Measurements from ENCODE around the gene MAPK6.

The MAPK6 gene

GRCh38 chr15:52101542-52102323 is 82.7 kb downstream of the MAPK6 start:
- Histone ChIP-seq H3K36me3 (no peaks in the 10 kb centered on the region), H3K4me3 (ENCODE audit: low read depth, low read length) (no peak overlapping the region), H3K27me3 (ENCODE audit: insufficient read depth, low read depth, severe bottlenecking) (no peaks in the 10 kb centered on the region), H3K27ac (no peak overlapping the region), H3K9me3 (ENCODE audit: severe bottlenecking) (no peaks in the 10 kb centered on the region)
- DNase-seq: no peak
- no peak for TF ChIP-seq CTCF (IDR thresholded peaks at IDR 0.05; ENCODE audit: low read depth, low read length)

DNA sequence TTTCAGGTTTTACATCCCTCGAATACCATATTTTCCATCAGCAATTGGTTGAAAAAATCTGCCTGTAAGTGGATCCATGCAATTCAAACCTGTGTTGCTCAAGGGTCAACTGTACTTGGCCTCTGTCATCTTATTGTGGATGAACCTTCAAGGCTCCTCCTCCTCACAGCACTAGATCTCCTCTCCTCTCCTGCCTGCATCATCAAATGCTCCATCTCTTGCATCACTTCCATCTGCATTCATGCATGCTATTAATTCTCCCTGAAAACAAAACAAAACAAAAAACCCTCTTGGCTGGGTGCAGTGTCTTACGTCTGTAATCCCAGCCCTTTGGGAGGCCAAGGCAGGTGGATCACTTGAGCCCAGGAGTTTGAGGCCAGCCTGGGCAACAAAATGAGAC is 83.4 kb downstream of the MAPK6 start:
- no peaks in the 10 kb centered on the region for H3K36me3 ChIP-seq
- no peak overlapping the region for H3K4me3 ChIP-seq (ENCODE audit: low read depth, low read length)
- no peak for DNase-seq
- no peak overlapping the region for H3K27ac ChIP-seq
- no peaks in the 10 kb centered on the region for H3K27me3 ChIP-seq (ENCODE audit: insufficient read depth, low read depth, severe bottlenecking)
- no peaks in the 10 kb centered on the region for H3K9me3 ChIP-seq (ENCODE audit: severe bottlenecking)
- TF ChIP-seq CTCF (IDR thresholded peaks at IDR 0.05; ENCODE audit: low read depth, low read length): no peak

GRCh38 chr15:52103217-52104207 is 84.5 kb downstream of the MAPK6 start:
- H3K27ac ChIP-seq: no peak overlapping the region
- no peak for TF ChIP-seq CTCF (IDR thresholded peaks at IDR 0.05; ENCODE audit: low read depth, low read length)
- H3K36me3 ChIP-seq: no peaks in the 10 kb centered on the region
- DNase-seq: no peak
- H3K9me3 ChIP-seq (ENCODE audit: severe bottlenecking): no peaks in the 10 kb centered on the region
- no peak overlapping the region for H3K4me3 ChIP-seq (ENCODE audit: low read depth, low read length)
- H3K27me3 ChIP-seq (ENCODE audit: insufficient read depth, low read depth, severe bottlenecking): no peaks in the 10 kb centered on the region

DNA sequence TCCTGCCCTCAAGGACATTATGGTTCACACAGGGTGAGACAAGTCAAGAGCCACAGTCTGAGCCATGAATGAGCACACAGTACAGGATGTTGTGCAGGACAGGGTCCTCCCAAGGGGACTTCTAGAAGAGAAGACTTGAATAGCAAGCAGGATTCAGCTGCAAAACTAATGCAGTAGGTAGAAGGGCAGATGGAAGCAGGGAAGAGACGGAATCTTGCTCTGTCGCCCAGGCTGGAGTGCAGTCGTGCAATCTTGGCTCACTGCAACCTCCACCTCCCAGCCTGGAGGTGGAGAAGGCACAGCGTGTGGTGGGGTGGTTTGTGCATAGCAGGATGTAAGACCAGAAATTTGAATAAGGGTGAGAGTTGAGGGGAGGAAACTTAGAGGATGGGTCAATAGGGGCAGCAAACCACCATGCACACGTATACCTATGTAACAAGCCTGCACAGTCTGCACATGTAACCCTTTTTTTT is 85.5 kb downstream of the MAPK6 start:
- no peaks in the 10 kb centered on the region for H3K36me3 ChIP-seq
- no peak overlapping the region for H3K4me3 ChIP-seq (ENCODE audit: low read depth, low read length)
- no peaks in the 10 kb centered on the region for H3K9me3 ChIP-seq (ENCODE audit: severe bottlenecking)
- no peak for TF ChIP-seq CTCF (IDR thresholded peaks at IDR 0.05; ENCODE audit: low read depth, low read length)
- no peaks in the 10 kb centered on the region for H3K27me3 ChIP-seq (ENCODE audit: insufficient read depth, low read depth, severe bottlenecking)
- DNase-seq: no peak
- H3K27ac ChIP-seq: no peak overlapping the region

DNA sequence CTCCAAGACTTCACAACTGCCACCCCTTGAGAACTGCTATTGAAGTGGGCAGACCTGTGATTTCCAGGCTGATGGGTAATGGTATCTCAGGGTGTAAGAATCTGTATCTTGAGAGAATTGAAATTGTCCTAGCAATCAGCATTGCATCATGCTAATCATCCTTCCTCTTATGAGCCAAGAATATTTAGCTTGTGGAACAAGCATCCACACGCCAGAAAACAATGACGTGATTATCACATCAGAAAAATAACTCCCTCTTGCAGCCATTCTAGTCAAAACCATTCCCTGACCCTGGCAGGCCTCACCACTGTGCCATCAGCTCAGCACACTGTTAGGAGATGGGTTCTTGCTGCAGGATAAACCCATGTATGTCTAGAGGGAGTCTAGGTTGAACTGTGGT is 86.8 kb downstream of the MAPK6 start:
- no peaks in the 10 kb centered on the region for H3K27me3 ChIP-seq (ENCODE audit: insufficient read depth, low read depth, severe bottlenecking)
- H3K9me3 ChIP-seq (ENCODE audit: severe bottlenecking): no peaks in the 10 kb centered on the region
- no peak overlapping the region for H3K4me3 ChIP-seq (ENCODE audit: low read depth, low read length)
- no peak overlapping the region for H3K27ac ChIP-seq
- no peak for DNase-seq
- no peak for TF ChIP-seq CTCF (IDR thresholded peaks at IDR 0.05; ENCODE audit: low read depth, low read length)
- no peaks in the 10 kb centered on the region for H3K36me3 ChIP-seq
